HG02642 (cell line): ENCODE measurements around the gene SELENOM.
"Not testable (repeated sequence)": the region's sequence is repeated elsewhere in the genome, so short reads cannot be mapped to it uniquely, and the experiment has no call there.

Source experiments
- ATAC-seq: cut with Tn5 transposase; IDR thresholded peaks from one replicate; pipeline ENCODE4 v1.9.1; 2021; ENCODE audit warnings: mild to moderate bottlenecking; ENCODE audit not compliant: unreplicated experiment, poor library complexity

SELENOM gene

DNA sequence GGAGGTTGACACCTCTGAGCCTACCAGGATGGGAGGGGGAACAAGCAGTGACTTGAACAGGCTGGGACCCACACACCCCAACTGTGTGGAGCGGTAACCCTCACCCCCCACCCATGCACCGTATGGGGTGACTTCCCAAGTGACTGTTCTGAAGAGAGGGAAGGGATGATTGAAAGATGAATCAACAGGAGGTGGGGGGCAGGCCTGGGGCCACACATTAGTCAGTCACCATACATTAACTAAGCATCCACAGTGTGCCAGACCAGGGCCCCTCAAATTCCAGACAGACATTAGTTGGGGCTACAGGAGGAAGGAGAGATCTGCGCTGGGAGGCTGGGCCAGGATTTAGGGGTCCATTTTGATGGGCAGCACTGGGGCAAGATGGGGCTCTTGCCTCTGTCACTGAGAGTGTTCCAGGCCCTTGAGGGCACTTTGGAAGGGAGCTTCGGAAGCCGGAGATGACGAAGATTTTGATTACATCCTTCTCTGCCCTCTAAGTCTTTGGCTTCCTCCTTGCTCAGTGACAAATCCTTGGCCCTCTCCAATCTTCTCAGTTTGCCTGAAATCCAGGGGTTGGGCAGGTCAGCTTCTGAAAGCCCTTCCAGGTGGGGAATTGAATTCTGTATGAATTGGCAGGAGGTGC, 25.3 kb downstream of the SELENOM start:
- ATAC-seq: no peak

GRCh38 chr22:31080848-31081649, 26.3 kb downstream of the SELENOM start, which contains the start of gene SMTN:
TSS of gene SMTN (plus strand) at chr22:31081318. CDS start at chr22:31083259, 1,941 bp downstream.
- peak; percentile 74 for ATAC-seq

GRCh38 chr22:31080164-31080847, 27.1 kb downstream of the SELENOM start:
- no peak for ATAC-seq

GRCh38 chr22:31079095-31079642, 28.2 kb downstream of the SELENOM start:
- no peak for ATAC-seq

DNA sequence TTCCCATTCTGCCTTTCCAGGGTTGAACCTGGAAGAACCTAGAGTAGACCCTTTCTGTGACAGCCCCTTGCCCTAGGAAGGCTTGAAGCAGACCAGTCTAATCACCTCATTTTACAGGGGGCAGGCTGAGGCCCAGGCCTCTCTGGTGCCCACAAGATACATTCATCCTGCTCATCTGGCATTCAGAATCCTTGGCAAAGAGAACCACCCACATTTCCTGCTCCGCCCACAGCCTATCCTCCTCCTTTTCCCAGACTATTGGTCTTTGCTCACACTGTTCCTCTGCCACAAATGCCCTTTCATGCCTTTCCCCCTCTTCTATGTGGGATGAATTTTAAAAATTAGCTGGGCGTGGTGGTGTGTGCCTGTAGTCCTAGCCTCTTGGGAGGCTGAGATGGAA, 29.0 kb downstream of the SELENOM start:
- not testable (repeated sequence) for ATAC-seq

DNA sequence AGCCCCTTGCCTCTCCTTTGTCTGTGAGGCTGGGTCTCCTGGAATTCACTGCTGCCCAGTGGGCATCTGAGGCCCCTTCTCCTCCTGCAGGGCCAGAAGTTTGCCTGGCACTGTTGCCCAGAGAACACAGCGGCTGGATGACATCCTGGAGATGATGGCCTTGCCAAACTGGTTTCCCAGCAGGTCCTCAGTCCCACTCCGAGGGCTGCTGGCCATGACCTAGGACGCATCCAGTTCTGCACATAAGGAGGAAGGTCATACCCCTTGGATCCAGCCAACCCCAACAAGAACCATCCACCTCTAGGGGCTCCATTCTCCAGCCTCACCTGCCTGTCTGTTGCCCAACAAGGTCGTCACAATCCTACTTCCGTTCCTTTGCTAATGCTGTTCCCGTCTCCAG, 29.7 kb downstream of the SELENOM start:
- no peak for ATAC-seq

DNA sequence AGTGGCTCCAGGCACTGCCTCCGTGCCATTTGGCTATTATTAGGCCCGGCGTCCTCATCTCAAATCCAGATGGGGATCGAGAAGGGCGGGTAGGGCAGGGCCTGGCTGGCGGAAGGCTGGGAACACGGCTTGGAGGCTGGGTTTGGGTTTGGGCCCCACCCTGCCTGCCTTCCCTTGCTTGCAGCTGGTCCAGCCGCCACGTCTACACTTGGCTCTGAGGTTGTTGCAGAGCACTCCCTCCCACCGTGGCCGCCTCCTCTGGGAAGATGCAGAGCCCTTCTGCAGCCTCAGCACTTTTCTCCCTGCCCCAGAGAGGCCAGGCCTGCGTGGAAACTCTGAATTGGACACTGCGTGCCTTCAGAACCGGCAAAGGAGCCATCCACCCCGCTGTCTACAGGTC, 31.4 kb downstream of the SELENOM start:
- ATAC-seq: no peak

- not testable (repeated sequence) for ATAC-seq
Measured at GRCh38 chr22:31073545-31074145, 33.7 kb downstream of the SELENOM start.

DNA sequence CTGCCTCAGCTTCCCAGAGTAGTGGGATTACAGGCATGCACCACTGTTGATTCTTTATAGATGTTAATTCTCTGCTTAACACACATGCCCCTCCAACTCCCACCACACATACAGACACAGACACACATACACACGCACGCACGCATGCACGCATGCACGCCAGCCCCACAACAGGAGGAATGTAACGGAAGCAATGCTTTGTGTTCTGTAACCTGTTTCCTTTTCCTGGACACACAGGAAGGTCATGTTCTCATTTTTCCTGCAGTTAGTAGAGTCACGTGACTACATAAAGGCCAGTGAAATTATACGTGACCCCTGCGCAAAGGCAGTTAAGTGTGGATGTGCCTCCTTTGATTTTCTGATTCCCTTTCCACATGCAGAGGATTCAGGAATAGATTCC, 34.2 kb downstream of the SELENOM start:
- not testable (repeated sequence) for ATAC-seq

DNA sequence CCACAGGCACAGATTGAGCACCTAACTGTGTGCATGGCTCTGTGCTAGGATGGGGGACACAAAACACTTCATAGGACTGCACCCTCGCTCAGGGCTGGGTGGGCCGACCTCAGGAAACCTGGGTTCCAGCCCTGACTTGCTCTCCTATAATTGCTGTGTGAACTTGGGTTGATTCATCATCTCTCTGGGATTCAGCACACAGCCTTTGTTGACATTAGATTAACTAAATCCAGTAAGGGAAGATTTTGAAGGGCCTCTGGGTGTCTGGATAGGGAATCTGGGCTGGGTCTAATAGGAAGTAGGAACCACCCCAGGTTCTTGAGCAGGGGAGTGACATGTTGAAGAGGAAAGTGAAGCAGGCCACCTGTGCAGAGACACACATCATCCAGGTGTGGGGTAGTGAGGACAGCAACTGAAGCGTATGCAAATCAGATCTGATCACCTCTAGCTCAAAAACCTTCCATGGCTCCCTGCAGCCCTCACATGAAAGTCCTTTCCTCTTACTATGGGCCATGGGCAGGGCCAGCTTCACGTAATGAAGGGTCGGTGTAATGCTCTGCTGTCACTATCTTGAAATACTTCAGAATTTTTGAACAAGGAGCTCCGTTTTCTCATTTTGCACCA, 37.6 kb downstream of the SELENOM start:
- not testable (repeated sequence) for ATAC-seq

GRCh38 chr22:31068970-31069369, 38.4 kb downstream of the SELENOM start:
- no peak for ATAC-seq

GRCh38 chr22:31064369-31064768, 43.0 kb downstream of the SELENOM start:
- no peak for ATAC-seq

- no peak for ATAC-seq
Measured at GRCh38 chr22:31062566-31063230, 44.7 kb downstream of the SELENOM start.

GRCh38 chr22:31059663-31060062, 47.7 kb downstream of the SELENOM start:
- not testable (repeated sequence) for ATAC-seq

DNA sequence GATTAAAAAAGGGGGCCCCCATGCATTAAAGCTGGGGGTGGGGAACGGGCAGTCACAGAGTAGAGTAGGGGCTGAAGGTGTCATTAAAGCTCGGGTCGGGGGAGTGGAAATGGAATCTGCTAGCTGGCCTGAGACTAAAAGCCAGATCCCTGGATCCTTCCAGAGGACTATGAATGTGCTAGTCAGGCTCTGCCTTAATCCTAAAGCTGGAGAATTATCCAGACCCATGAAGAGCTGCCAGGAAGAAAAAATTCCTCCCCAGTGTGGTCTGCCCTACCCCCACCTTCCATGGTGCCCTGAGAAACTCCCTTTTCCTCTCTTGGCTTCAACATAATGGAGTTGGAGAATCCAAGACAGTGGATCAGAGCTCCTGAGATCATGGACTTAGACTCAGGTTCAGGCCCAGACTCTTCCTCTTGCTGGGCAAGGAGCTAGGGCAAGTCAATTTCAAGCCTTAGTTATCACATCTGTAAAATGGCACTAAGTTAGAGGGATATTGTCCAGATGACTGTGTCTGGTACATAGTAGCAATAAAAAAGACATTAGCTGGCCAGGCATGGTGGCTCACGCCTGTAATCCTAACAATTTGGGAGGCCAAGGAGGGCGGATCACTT, 50.3 kb downstream of the SELENOM start:
- ATAC-seq: no peak

GRCh38 chr22:31055635-31056159, 51.7 kb downstream of the SELENOM start:
- ATAC-seq: no peak

- ATAC-seq: no peak
Measured at GRCh38 chr22:31055117-31055634, 52.2 kb downstream of the SELENOM start.
